ENCODE data around the gene RASA3. TPM values are rescaled to one million over a fixed set of nuclear protein-coding genes. Genes with fewer than 3 reads are reported as not detected.
"Not testable (repeated sequence)": the region's sequence is repeated elsewhere in the genome, so short reads cannot be mapped to it uniquely, and the experiment has no call there.

Gene RASA3
- total RNA-seq, 2 donors from 2014 or later, result 28.8 to 30.1 TPM

GRCh38 chr13:114077933-114078325 lies 54.5 kb downstream of the RASA3 start:
- intact Hi-C loops (cut with DNase I), result no loop called here
- peak; percentile 79 for DNase-seq (ENCODE audit: low spot score)

DNA sequence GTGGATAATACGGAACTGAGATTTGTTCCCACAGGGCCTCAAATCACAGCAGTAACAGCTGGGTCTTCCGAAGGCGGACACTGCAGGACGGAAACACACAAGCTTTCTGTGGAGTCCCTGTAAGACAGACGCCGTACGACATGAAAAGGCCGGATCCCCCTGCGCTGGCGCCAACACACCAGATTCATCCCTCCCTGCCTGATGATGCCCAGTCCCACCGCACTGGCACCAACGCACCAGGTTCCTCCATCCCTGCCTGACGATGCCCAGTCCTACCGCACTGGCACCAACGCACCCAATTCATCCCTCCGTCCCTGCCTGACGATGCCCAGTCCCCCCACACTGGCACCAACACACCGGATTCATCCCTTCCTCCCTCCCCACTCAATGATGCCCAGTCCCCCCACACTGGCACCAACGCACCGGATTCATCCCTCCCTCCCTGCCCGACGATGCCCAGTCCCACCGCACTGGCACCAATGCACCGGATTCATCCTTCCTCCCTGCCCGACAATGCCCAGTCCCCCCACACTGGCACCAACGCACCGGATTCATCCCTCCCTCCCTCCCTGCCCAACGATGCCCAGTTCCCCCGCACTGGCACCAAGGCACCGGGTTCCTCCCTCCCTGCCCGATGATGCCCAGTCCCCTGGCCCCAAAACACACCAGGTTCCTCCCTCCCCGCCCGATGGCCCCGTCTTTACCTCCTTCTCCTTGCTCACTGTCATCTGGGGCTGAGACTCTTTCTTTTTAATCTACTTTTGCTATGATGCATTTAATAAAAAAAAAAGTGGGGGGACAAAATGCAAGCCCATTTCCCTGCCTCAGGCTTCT lies 55.1 kb downstream of the RASA3 start:
- intact Hi-C loops (cut with DNase I), result no loop called here
- DNase-seq (ENCODE audit: low spot score), result peak; percentile 70

DNA sequence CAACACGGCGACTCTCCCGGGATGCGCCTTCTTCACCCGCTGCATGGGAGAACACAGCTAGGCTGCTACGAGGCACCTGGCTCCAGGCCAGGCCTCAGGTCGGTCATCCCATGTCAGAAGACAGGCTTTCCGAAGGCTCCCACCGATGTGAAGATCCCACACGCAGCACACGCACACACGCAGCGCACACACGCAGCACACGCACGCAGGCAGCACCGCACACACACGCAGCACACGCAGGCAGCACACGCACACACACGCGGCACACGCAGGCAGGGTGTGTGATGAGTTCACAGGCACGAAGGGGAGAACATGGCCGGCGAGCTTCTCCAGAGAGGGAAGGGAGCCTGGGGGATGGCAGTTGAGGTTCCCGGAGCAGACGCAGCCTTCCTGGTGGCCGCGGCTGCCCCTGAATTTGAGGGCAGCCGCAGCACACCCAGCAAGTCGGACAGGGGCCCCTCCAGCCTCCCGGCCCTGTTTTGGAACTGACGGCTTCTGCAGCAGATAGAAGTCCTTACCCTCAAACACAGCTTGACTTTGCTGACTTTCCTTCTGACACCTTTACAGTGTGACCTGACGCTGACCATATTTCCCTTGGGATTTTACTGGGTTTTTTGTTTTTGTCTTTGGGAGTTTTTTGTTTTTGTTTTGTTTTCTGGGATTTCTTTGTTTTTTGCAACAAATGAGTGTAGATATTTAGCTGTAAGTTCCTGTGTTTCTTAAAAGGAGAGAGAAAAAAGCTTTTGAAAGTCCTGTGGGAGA lies 55.9 kb downstream of the RASA3 start:
- intact Hi-C loops (cut with DNase I), result no loop called here
- DNase-seq (ENCODE audit: low spot score), result peak; percentile 55

- intact Hi-C loops (cut with DNase I), result not testable (repeated sequence)
- DNase-seq (ENCODE audit: low spot score), result peak; percentile 58
Measured at GRCh38 chr13:114075811-114076210, 56.6 kb downstream of the RASA3 start.

GRCh38 chr13:114074671-114075315 lies 57.6 kb downstream of the RASA3 start:
- intact Hi-C loops (cut with DNase I), result no loop called here
- peak; percentile 68 for DNase-seq (ENCODE audit: low spot score)

DNA sequence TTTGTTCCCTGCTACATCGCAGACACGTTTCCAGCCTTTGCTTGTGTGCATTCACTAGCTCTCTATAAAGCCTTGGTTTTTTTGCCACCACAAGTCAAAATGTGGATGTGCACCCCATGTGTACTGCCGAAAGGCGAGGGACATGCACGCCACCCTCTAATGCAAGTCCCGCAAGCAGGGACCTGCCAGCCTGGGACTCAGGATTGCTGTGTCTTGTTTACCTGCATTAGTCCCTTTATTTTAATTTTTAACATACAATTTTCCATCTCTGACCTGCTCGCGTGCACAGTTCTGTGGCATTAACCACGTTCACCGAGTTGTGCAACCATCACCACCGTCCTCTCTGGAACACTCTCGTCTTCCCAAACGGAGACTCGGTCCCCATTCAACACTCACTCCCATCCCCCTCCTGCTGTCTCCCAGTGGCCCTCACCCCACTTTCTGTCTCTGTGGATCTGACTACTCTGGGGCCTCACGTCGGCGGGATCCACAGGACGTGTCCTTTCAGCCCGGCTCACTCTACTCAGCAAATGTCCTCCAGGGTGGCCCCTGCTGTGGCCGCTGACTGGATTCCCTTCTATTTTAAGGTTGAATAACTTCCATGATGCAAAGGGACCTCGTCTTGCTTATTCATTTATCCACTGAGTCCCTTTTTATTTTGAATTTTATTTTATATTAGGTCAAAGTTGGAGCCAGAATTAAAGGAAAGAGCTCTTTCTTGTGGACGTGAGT lies 58.4 kb downstream of the RASA3 start:
- peak; percentile 44 for DNase-seq (ENCODE audit: low spot score)
- intact Hi-C loops (cut with DNase I), result no loop called here

GRCh38 chr13:114072421-114072820 lies 60.0 kb downstream of the RASA3 start:
- peak; percentile 66 for DNase-seq (ENCODE audit: low spot score)
- intact Hi-C loops (cut with DNase I), result no loop called here

DNA sequence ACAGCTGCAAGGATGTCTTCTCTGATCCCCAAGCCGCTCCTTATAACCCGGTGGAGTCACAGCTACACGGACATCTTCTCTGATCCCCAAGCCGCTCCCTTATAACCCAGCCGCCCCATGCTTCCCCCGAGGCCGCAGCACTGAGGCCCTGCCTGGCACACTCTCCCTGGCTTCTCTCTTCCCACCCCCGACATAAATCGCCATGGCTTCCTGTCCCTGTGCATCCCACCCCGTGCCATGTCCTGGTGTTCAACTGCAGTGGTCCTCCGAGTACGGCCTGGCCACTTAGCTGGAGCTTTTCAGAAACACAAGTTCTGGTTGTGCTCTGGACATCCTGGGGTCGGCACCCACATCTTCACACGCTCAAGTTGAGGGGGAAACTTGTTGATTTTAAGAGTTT lies 60.4 kb downstream of the RASA3 start:
- DNase-seq (ENCODE audit: low spot score), result peak; percentile 69
- intact Hi-C loops (cut with DNase I), result no loop called here

GRCh38 chr13:114071410-114071809 lies 61.0 kb downstream of the RASA3 start:
- peak; percentile 51 for DNase-seq (ENCODE audit: low spot score)
- intact Hi-C loops (cut with DNase I), result no loop called here

DNA sequence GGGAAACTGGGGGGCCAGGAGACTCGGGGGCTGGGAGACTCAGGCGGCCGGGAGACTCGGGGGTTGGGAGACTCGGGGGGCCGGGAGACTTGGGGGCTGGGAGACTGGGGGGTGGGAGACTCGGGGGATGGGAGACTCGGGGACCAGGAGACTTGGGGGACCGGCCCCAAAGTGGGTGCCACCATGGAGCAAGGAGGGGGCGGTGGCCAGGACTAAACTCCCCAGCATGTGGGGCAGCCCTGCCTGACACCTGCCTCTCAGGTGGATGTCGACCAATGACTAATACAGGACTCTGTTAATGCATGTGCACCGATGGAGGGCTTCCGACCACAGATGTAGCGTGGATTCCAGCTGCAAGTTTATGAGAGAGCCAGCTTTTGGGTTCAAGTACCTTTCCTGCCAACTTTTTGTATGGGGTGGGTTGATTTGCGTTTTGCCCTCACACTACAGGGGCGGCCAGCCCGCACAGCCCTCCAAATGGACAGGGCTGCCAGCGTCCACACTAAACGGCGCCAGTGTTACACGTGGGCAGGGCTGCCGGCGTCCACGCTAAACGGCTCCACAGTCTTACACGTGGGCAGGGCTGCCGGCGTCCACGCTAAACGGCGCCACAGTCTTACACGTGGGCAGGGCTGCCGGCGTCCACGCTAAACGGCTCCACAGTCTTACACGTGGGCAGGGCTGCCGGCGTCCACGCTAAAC lies 62.2 kb downstream of the RASA3 start:
- intact Hi-C loops (cut with DNase I), result no loop called here
- peak; percentile 60 for DNase-seq (ENCODE audit: low spot score)

DNA sequence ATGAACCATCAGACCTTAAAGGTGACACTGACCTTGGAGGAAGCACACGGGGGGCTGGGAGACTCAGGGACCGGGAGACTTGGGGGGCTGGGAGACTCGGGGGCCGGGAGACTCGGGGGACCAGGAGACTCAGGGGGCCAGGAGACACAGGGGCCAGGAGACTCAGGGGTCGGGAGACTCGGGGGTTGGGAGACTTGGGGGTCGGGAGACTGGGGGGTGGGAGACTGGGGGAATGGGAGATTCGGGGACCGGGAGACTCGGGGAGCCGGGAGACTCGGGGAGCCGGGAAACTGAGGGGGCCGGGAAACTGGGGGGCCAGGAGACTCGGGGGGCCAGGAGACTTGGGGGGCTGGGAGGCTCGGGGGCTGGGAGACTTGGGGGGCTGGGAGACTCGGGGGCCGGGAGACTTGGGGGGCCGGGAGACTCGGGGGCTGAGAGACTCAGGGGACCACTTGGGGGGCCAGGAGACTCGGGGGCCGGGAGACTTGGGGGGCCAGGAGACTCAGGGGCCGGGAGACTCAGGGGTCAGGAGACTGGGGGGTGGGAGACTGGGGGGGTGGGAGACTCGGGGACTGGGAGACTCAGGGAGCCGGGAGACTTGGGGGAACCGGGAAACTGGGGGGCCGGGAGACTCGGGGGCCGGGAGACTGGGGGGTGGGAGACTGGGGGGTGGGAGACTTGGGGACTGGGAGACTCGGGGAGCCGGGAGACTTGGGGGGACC lies 62.9 kb downstream of the RASA3 start:
- peak; percentile 70 for DNase-seq (ENCODE audit: low spot score)
- intact Hi-C loops (cut with DNase I), result loop anchor here in 1 of 2 donors (5.0 kb wide), 2 partner anchors 33 to 58 kb away; no protein-coding TSS in a partner anchor

DNA sequence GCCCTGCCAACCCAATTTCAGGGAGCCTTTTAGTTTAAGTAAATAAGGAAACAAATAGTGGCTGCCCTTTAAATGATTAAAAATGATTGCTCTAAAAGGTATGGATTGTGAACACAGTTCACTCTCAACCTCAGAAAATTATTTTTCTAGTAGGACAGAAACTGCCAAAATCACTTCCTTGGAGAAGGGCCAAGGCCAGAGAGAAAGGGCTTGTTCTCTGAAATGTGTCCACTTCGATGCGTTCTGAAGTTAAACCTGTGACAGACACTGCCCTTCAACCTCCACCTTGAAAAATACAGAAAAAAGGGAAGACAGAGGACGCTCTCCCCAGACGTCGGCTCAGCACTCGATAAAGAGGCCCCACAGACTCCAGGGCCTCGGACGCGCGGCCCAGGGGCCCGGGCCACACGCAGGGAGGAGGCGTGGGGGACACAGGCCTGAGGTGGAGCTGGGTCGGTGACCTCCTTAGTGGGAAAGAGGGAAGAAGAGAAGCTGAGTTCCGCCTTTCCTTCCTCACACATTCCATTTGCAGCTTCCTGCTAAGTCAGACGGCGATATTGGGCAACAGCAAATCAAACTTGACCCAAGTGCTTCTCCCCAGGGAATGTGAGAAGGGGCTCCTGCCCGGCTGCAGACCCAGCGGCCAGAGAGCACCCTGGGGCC lies 63.6 kb downstream of the RASA3 start:
- intact Hi-C loops (cut with DNase I), result loop anchor here in 1 of 2 donors (5.0 kb wide), 2 partner anchors 34 to 59 kb away; no protein-coding TSS in a partner anchor
- peak; percentile 81 for DNase-seq (ENCODE audit: low spot score)

GRCh38 chr13:114067886-114068651 lies 64.4 kb downstream of the RASA3 start:
- DNase-seq (ENCODE audit: low spot score), result peak; percentile 81
- intact Hi-C loops (cut with DNase I), result loop anchor here (2.0 to 5.0 kb wide), 3 partner anchors 34 to 59 kb away; no protein-coding TSS in a partner anchor

DNA sequence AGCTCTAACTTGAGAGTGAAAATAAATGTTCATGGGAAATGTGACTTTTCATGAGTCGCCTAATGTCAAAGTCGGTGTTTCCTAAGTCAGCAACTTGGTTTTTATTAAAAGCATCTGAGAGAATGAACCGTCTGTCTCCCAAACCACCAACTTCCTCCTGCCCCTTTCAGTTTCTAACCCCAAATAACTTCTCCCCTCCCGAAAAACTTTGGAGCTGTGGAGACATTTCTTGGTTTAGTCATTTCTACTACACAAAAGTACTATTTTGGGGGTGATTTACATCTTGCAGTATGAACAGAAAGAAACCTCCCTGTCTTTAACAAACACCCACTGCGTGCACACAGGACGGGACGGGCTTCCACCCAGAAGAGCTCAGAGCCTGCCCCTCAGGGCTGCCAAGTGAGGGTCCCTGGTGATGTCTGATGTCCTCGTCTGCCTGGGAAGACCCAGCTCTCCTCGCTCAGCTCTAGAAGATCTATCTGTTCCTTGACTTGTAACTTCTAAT lies 65.0 kb downstream of the RASA3 start:
- DNase-seq (ENCODE audit: low spot score), result peak; percentile 18
- intact Hi-C loops (cut with DNase I), result loop anchor here (2.0 to 5.0 kb wide), 3 partner anchors 35 to 60 kb away; no protein-coding TSS in a partner anchor

GRCh38 chr13:114066956-114067355 lies 65.5 kb downstream of the RASA3 start:
- intact Hi-C loops (cut with DNase I), result loop anchor here (2.0 to 5.0 kb wide), 3 partner anchors 34 to 60 kb away; no protein-coding TSS in a partner anchor
- peak; percentile 74 for DNase-seq (ENCODE audit: low spot score)

All from posterior vena cava (tissue), 2 donors.